Epidermal melanocyte (primary cell): Measurements from ENCODE around the gene PFAS.
"Not testable (repeated sequence)": the region's sequence is repeated elsewhere in the genome, so short reads cannot be mapped to it uniquely, and the experiment has no call there.

ENCODE experiments used
- DNase-seq: peaks from one replicate; pipeline ENCODE4 v3.0.0; 2011; ENCODE audit warnings: low spot score; ENCODE audit not compliant: insufficient read length

The PFAS gene

GRCh38 chr17:8248751-8249607 is at the start of gene PFAS:
Gene PFAS (plus strand): TSS chr17:8249289. CDS start chr17:8253938, 4,649 bp downstream.
- DNase-seq = peak; percentile 96

- no peak for DNase-seq
These were observed 44.1 kb upstream of the PFAS start for GRCh38 chr17:8204761-8205555.

GRCh38 chr17:8206536-8206935 is 42.6 kb upstream of the PFAS start:
- no peak for DNase-seq

- DNase-seq = peak; percentile 99
These were observed 39.0 kb upstream of the PFAS start, which contains the start of gene AURKB for GRCh38 chr17:8209907-8210760. Gene AURKB (minus strand): TSS chr17:8210575. CDS start chr17:8210224, 351 bp downstream.

- DNase-seq = no peak
These were observed 38.2 kb upstream of the PFAS start for GRCh38 chr17:8210761-8211458.

- no peak for DNase-seq
These were observed 36.5 kb upstream of the PFAS start for GRCh38 chr17:8212312-8213180.

GRCh38 chr17:8214000-8214399 is 35.1 kb upstream of the PFAS start:
- not testable (repeated sequence) for DNase-seq

- peak; percentile 29 for DNase-seq
These were observed 28.1 kb upstream of the PFAS start for GRCh38 chr17:8220783-8221662.

GRCh38 chr17:8221663-8222379 is 27.3 kb upstream of the PFAS start:
- DNase-seq = peak; percentile 21

- no peak for DNase-seq
These were observed 26.8 kb upstream of the PFAS start for GRCh38 chr17:8222380-8222629.

GRCh38 chr17:8222630-8223355 is 26.3 kb upstream of the PFAS start:
- no peak for DNase-seq

- DNase-seq = no peak
These were observed 25.5 kb upstream of the PFAS start for GRCh38 chr17:8223356-8224126.

GRCh38 chr17:8224891-8225812 is 23.9 kb upstream of the PFAS start:
- no peak for DNase-seq

- no peak for DNase-seq
These were observed 23.1 kb upstream of the PFAS start for GRCh38 chr17:8225813-8226535.

- DNase-seq = peak; percentile 80
These were observed 22.4 kb upstream of the PFAS start for GRCh38 chr17:8226536-8227237.
